GM21576 (cell line): ENCODE results near the gene SHISA6.
"Not testable (repeated sequence)": the region's sequence is repeated elsewhere in the genome, so short reads cannot be mapped to it uniquely, and the experiment has no call there.

Experiments used
- ATAC-seq: cut with Tn5 transposase; IDR thresholded peaks from one replicate; pipeline ENCODE4 v1.9.1; 2021; ENCODE audit warnings: mild to moderate bottlenecking, moderate library complexity; ENCODE audit not compliant: unreplicated experiment

Gene SHISA6

DNA sequence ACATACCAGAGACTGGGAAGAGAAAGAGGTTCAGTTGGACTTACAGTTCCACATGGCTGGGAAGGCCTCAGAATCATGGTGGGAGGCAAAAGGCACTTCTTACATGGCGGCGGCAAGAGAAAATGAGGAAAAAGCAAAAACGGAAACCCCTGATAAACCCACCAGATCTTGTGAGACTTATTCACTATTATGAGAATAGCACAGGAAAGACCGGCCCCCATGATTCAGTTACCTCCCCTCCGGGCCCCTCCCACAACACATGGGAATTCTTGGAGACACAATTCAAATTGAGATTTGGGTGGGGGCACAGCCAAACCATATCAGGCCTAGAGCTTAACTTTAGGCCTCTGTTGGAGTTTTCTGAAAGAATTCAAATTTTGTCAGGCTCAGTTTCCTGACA is 60.9 kb downstream of the SHISA6 start:
- ATAC-seq = not testable (repeated sequence)

DNA sequence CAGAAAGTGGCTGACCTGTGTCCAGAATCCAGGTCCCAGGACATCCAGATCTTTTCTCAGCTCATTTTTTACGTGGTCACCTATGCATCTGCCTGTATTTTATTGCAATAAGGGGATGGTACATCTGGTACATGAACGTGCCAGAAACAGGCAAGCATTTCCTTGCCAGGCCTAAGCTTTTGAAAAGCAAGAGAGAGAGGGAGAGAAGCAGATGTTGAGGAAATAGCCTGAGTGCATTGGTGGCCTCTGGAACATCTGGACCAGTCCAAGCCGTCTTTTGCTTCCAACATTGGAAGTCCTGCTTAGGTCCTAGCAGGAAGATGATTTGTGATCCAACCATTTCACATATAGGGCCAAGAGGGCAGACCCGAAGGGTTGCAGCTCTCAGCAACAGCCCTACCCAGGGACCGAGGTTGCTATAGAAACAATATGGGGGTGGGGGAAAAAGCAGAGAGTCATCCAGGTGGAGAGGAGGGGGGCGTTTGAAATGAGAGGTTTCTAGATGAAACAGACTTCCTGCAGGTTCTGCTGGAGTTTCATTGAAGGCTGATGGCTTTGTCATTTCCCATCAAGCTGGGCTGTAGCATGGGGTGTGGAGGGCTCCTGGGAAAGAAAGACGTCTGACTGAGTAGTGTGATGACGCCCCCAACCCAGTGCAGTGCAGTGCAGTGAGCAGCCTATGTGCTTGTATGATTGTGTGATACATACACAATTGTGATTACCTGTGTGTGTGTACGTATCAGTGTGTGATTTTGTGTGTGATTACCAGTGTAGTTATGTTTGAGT is 61.6 kb downstream of the SHISA6 start:
- ATAC-seq = no peak

DNA sequence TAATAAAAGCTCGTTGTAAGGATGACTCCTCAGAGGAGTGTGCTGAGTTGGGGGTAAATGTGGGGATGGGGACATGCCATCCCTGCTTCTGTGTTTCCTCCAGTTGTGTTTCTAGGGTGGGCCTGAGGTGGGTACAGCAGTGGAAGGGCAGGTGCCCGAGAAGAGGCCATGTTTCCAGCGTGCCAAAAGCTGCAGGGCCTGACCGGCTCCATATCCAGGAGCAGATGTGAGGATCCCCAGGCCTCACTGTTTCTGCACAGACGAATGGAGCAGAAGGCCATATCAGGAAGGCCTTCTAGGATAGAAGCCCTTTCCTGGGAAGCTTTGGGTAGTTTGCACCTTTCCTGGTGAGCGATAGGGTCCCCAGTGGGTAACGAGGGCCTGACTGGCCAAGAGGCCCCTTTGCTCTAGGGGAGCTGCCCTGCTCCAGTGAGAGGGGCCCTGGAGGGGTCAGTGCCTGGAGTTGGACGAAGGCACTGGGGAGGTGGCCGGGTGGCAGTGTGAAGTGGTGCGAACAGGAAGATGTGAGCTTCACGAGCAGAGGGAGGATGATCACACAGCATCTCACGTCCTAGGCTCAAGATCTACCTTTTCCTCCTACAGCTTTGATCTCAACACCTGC is 62.9 kb downstream of the SHISA6 start:
- no peak for ATAC-seq

DNA sequence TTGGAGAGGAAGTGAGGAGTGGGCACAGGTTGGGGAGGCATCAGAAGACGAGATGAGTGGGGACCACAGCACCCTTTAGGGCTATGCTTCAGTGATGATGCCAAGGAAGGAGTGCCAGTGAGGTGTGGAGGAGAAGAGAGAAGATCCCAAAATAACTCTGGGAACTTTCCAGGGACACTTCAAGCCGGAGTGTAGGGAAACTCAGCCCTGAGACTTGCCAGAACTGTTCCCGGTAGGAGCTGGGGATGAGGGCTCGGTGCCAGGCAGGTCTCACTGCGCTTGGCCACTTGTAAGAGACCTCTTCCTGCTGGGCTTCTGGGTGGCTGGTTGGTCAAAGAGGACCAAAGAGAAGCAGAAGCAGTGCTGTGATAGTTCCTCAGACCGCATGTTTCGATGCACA is 63.6 kb downstream of the SHISA6 start:
- no peak for ATAC-seq

DNA sequence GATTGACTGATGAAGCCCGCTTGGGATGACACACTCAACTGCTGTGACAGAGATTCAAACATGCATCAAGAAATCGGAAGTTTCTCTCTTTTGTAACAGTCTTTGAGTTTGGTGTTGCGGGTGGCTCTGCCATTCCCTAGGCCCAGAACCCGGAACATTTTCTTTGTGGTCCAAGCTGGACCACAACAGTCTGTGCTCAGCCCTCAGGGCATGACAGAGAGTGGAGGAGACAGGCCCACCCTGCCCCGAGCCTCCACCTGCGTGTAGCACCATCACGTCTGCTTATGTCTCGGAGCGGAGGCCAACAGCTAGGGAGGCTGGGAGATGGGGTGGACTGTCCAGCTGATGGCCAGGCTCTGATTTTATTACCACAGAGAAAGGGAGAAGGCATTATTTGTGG is 64.5 kb downstream of the SHISA6 start:
- no peak for ATAC-seq

DNA sequence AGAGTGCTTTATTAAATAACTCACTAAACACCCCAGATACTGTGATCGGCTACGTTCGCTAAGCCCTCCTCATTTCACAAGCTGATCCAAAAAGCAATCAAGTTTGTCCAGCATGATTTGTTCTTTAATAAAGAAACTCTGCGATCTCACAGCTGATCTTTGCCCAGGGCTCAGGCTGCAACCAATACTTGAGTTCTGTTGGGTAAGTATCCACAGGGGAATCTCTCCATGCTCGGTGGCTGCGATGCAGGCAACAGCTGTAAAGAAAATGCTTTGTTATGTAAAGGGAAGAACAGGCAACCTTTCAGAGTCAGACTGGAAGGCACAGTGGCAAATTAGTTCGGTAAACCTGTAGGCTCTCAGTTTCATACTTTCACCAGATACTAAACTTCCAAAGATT is 67.5 kb downstream of the SHISA6 start:
- ATAC-seq = no peak

DNA sequence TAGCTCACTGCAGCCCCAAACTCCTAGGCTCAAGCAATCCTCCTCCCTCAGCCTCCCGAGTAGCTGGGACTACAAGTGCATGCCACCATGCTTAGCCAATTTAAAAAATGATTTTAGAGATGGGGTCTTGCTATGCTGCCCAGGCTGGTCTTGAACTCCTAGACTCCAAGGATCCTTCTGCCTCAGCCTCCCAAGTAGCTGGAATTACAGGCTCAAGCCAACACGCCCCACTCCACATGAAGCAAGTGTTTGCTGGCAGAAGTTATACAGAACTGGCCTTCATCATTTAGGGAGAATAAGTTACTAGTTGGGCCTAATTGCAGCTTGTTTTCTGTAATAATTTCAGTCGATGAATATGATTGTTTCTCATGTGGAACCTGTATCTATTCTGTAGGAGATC is 68.0 kb downstream of the SHISA6 start:
- no peak for ATAC-seq

DNA sequence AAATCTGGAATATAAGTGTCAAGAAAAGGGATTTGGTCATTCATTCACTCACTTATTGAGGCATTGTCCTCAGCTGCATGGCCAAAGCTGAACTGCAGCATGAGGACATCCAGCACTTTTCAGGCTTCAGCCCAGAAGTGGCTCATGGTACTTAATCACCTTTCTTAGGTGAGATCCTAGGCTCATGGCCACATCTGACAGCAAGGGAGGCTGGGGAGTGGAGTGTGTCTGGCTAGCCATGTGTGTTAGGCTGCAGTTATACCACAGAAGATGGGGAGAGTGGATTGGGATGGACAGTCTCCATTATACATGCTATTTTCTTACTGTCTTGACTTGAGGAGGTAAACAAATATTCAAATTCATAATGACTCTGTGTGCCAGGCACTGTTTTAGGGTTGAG is 68.8 kb downstream of the SHISA6 start:
- no peak for ATAC-seq

DNA sequence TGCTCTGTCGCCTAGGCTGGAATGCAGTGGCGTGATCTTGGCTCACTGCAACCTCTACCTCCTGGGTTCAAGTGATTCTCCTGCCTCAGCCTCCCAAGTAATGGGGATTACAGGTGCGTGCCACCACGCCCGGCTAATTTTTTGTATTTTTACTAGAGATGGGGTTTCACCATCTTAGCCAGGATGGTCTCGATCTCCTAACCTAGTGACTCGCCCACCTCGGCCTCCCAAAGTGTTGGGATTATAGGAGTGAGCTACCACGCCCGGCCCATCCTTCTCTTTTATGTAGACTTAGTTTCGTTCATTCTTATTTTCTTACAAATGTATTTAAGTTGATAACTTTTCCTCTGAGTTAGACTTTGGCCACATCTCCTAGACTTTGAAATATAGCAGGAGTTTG is 75.4 kb downstream of the SHISA6 start:
- ATAC-seq = not testable (repeated sequence)

DNA sequence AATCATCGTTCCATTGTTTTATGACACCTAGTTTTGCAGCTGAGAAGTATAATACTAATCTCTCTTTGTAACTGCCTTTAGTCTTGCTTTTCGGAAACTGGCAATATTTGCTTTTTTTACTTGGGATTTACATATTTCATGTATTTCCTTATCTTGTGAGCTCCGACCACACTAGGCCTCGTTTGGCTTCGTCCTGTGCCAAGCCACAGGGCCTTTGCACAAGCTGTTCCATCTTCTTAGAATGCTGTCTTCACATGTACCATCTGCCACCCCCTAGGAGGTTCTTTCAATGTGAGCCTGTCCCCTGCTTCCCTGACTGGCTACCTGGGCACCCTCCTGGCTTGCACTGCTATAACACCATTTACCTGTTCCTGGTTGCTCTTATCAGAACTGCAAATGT is 77.2 kb downstream of the SHISA6 start:
- ATAC-seq = no peak

DNA sequence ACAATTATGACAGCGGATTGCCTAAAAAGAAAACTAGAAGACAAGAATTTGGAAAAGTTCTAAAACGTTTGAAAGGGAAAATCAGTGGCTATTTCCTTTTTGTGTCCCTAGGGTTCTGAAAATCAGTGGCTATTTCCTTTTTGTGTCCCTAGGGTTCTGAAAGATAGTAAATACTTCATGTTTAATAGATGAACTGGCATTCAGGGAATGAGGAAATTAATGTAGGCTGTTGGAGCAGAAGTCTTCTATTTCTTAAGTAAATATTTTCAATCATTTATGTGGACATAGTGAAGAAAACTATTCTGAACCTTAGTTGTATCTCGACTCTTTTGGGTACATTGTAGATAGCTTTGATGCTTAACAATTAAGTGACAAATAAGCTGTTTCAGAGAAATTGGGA is 78.9 kb downstream of the SHISA6 start:
- no peak for ATAC-seq

DNA sequence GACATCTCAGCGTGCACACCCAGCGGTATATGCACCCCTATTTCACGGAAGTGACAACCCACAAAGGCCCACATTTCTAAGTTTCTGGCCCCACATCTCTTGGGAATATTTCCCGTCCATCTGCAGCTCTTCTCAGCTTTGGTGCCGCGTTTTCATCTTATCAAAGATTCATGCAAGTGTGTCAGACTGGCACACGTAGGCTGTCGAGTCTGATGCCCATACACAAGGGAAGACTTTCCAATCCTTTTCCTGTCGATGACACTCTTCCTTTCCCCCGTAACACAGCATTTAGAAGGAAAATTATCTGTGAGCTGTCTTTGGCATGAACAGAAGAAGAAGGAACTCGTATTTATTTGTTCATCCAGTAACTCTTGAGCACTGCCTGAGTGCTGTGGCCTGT is 83.0 kb downstream of the SHISA6 start:
- no peak for ATAC-seq

DNA sequence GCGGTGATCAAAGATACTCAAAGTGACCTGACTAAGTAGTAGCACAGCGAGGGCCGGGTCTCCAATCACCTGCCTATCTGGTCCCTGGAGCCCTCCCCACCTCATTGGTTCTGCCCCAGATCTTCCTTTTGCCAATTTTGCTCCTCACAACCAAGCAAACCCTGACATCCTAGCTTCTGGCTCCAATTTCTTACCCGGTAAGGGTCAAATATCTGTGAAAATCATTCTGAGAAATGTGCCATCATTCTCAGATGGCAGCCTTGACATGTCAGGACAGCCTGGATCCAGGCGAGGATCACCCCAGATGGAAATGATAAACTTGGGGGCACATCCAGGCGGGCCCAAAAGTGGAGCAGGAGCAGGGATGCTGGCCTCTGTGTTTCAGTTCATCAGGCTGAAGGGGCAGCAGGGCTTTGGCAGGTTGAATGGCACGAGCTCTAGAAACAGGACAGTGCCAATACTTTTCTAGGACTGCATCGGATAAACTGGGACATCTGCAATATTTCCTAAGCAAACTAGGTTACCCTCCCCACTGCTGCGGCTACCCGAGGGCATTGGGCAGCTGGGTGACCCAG is 83.9 kb downstream of the SHISA6 start:
- no peak for ATAC-seq

DNA sequence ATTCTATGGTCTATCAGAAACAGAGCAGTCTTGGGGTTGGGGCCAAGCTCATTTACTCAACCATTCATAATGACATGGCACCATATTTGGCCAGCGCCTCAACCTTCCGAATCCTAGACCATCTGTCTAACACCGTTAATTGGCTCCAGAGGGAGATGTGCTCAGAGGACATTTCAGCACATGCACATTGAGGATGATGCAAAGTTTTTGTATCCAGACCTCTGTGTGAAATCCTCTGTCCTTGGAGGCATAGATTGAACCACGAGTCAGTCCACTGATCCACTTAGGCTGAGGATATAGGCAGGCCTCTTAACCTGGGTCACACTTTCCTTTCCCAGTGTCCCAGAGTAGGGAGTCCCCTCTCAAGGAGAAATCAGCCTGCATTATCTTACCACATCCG is 85.5 kb downstream of the SHISA6 start:
- no peak for ATAC-seq

DNA sequence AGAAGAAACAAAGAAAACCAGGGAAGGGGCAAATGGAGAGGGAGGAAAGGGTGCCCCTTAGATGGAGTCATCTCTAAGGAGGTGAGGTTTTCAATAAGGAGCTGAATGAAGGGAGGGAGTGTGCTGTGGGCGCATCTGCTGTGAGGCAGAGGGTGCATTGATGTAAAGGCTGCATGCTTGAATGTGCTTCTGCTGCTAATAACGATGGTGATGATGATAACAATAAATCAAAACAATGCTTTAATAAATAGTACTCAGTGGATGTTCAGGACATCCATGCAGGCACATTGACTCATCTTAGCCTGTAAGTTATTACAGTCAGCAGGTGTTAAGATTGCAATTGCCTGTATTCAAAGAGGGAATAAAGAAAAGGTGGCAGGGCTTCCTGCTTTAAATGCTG is 87.8 kb downstream of the SHISA6 start:
- ATAC-seq = no peak

DNA sequence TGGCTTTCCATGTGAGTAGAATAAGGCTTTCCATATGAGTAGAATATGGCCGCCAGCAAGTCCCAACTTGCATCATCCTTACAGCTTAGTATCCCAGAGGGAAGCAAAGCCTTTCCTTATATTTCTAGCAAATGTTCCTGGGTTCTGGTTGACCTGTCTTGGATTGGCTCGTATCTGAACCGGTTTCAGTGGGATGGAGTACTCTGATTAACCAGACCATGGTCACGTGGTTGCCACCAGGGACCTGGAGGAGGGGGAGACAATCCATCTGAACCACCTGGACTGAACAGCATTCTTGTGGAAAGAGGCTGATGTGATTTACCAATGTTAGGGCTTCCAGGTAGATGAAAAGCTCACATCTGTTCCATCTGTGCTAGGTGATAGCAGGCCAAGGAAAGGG is 89.0 kb downstream of the SHISA6 start:
- ATAC-seq = no peak

DNA sequence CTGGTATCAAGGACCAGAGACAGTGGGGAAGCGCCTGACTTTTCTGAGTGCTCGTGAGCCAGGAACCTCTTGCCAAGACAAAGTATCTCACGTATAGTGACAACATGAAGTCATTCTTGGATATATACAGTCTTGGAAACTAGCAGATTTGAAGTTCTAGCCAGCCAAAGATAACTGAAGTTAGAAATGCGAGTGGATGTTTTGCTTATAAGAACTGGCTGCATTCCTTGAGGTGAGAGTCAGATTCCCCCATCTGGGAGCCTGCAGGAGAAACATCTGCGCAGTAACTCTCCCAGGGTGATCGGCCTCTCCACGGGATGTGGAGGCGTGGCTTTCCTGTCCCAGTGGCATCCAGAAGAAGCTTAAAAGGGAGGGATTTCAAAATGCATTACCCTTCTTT is 89.8 kb downstream of the SHISA6 start:
- ATAC-seq = no peak

DNA sequence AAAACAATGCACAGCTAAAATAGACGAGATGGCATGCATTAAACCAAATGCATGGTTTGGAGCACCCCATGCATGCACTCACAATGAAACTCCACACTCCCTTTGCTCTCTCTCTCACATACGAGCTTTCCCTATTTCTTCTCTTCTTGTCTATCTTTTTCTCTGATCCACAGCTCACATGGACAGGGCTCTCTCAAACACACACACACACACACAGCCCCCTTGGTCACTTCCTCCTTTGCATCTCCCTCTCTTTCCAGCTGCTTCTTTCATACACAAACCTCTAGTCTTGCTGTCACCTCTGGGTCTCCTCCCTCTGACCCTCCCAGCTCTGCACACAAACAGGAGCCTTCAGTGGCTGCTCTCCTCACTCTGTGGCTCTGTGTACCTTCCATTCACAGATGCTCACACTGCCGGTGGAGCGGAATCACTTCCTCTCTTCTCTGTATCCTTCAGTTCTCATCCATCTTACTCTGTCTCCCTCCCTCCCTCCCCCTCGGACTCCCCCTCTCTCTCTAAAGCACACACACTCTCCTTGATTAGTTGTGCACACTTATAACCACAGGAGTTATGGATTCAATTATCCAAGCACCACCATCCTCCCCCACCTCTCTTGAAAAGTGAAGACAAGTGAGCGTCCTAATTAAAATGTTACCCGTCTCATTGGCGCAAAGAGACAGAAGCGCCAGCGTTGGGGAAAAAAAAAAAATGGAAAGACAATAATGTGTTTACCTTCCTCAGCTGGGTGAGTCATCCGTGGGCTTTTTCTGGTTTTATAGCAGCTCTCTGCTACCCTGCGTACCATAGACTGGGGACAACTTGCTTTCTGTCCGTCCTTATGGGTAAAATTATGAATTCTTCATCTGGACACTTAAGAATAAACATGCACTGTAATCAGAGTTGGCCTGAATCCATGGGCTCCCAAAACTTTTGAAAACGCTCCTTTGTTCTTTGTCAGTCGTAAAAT is 90.8 kb downstream of the SHISA6 start:
- no peak for ATAC-seq

DNA sequence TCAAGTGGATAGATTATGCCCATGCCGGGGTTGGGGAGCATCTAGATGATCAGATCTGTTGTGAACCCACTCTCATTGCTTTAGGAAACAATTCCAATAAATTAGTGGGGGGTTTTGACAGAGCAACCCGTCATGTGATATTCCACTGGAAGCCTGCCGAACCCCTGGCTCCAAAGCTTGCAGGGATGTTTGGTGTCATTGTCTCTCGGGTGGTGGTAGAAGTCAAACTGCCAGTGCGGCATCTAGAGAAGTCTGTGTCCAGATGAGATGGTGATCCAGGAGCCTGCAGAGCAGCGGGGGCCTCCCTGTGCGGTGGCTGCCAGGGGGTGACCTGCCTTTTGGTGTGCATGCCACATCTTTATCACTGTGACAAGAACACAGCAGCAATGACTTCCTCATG is 91.7 kb downstream of the SHISA6 start:
- no peak for ATAC-seq

DNA sequence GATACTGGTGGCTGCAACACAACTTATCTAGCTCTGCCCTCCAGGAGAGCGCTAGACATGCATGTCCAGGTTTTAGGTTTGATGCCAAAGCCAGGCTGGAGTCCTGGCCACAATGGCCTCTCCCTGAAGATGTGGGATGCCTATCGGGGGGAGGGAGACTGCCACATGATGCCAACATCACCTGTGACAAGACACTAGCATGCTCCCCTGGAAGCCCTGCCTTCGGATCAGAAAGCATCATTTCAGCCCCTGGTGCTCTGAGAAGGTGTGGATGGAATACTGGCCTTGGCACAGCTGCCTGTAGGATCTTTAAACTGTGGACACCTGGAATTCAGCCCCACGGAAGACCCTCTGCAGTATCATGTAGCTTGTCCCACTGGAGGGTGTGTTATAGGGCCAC is 93.5 kb downstream of the SHISA6 start:
- ATAC-seq = no peak

DNA sequence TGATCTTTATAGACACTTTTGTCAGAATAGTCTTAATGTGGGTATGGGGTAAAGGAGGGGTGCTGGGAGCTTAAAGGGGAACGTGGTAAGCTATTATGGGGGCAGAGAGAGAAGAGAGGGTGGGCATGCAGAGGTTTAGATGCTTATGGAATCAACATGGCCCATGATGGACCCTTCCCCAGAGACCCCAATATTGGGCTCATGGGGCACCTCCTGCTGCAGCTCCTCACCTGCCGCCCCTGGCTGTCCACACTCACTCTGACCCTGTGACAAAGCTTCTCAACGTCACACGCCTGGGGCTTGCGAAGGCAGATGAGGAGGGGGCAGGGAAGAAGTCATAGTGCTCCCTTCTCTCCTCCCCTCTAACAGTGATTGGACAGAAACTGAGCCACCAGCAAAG is 95.3 kb downstream of the SHISA6 start:
- ATAC-seq = no peak
